Measurements from ENCODE around the gene POLR2M.

GRCh38 chr15:57677204-57677603 lies 29.3 kb upstream of the POLR2M start:
- TF ChIP-seq CTCF (IDR thresholded peaks at IDR 0.05) = no peak
- TF ChIP-seq EZH2 (IDR thresholded peaks at IDR 0.05; ENCODE audit: borderline replicate concordance, insufficient read depth, low read depth, low read length, poor library complexity, severe bottlenecking) = no peak

Measured in B cell (primary cell).